ENCODE measurements around the gene CARM1.

Gene CARM1

GRCh38 chr19:10911579-10912363 is 40.4 kb downstream of the CARM1 start:
- DNase-seq, result no peak

GRCh38 chr19:10912619-10913018 is 41.3 kb downstream of the CARM1 start:
- DNase-seq, result no peak

- no peak for DNase-seq
These were observed 42.5 kb downstream of the CARM1 start for GRCh38 chr19:10913716-10914340.

- DNase-seq, result no peak
These were observed 44.1 kb downstream of the CARM1 start for GRCh38 chr19:10915130-10916091.

GRCh38 chr19:10916602-10917001 is 45.2 kb downstream of the CARM1 start:
- no peak for DNase-seq

GRCh38 chr19:10918359-10918758 is 47.0 kb downstream of the CARM1 start:
- DNase-seq, result no peak

- DNase-seq, result no peak
These were observed 48.3 kb downstream of the CARM1 start for GRCh38 chr19:10919352-10920287.

- DNase-seq, result no peak
These were observed 48.9 kb downstream of the CARM1 start for GRCh38 chr19:10920288-10920655.

GRCh38 chr19:10920781-10921180 is 49.4 kb downstream of the CARM1 start:
- no peak for DNase-seq

GRCh38 chr19:10921199-10921909 is 50.0 kb downstream of the CARM1 start:
- DNase-seq, result no peak

GRCh38 chr19:10921910-10922637 is 50.7 kb downstream of the CARM1 start:
- no peak for DNase-seq

- DNase-seq, result no peak
These were observed 51.3 kb downstream of the CARM1 start for GRCh38 chr19:10922638-10923014.

- no peak for DNase-seq
These were observed 52.1 kb downstream of the CARM1 start for GRCh38 chr19:10923260-10924112.

GRCh38 chr19:10924597-10924996 is 53.2 kb downstream of the CARM1 start:
- no peak for DNase-seq

- DNase-seq, result peak; percentile 7 to 13
These were observed 56.6 kb downstream of the CARM1 start for GRCh38 chr19:10927730-10928562.

GRCh38 chr19:10928563-10929401 is 57.4 kb downstream of the CARM1 start, which contains the start of the genes TIMM29 and YIPF2:
TSS of gene TIMM29 (plus strand) at chr19:10928811. CDS start at chr19:10928823, 12 bp downstream.
TSS of gene YIPF2 (minus strand) at chr19:10928639. CDS start at chr19:10928410, 229 bp downstream.
- peak; percentile 97 to 98 for DNase-seq

GRCh38 chr19:10929402-10929794 is 58.0 kb downstream of the CARM1 start:
- no peak for DNase-seq

Data from inflammatory macrophage treated with lipopolysaccharide for 1 hour (primary cell).